ENCODE measurements around the gene PIP5K1C.
"Not testable (repeated sequence)": the region's sequence is repeated elsewhere in the genome, so short reads cannot be mapped to it uniquely, and the experiment has no call there.

PIP5K1C gene

DNA sequence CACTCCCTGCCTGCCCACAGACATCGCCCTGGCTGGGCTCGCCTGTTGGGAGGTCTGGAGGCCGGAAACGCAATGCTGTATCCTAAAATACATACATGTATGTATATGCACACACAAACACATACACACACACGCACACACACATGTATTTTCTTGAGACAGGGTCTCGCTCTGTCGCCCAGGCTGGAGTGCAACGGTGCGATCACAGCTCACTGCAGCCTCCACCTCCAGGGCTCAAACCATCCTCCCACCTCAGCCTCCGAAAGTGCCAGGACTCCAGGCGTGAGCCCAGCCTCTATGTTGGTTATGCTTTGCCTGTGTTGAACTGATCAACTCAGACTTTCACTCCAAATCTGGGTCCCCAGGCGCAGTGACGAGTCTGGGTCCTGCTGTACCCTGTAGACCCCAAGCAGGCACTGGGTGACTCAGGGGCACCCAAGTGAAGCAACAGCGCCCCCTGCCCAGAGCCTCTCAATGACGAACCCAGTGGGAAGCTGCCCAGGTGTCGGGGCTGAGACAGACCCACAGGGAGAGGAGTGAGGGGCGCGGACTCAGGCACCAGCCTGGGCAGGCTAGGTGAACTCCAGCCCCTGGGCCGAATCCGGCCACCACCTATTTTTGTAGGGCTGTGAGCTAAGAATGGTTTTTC is 46.3 kb downstream of the PIP5K1C start:
- DNase-seq (ENCODE audit: low read depth) = no peak
- TF ChIP-seq, protein P1, sequence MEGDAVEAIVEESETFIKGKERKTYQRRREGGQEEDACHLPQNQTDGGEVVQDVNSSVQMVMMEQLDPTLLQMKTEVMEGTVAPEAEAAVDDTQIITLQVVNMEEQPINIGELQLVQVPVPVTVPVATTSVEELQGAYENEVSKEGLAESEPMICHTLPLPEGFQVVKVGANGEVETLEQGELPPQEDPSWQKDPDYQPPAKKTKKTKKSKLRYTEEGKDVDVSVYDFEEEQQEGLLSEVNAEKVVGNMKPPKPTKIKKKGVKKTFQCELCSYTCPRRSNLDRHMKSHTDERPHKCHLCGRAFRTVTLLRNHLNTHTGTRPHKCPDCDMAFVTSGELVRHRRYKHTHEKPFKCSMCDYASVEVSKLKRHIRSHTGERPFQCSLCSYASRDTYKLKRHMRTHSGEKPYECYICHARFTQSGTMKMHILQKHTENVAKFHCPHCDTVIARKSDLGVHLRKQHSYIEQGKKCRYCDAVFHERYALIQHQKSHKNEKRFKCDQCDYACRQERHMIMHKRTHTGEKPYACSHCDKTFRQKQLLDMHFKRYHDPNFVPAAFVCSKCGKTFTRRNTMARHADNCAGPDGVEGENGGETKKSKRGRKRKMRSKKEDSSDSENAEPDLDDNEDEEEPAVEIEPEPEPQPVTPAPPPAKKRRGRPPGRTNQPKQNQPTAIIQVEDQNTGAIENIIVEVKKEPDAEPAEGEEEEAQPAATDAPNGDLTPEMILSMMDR (conservative IDR thresholded peaks at IDR 0.05; ENCODE audit: low read depth, low read length) = peak; percentile 43
- H3K4me3 ChIP-seq (ENCODE audit: low read length) = no peak overlapping the region

DNA sequence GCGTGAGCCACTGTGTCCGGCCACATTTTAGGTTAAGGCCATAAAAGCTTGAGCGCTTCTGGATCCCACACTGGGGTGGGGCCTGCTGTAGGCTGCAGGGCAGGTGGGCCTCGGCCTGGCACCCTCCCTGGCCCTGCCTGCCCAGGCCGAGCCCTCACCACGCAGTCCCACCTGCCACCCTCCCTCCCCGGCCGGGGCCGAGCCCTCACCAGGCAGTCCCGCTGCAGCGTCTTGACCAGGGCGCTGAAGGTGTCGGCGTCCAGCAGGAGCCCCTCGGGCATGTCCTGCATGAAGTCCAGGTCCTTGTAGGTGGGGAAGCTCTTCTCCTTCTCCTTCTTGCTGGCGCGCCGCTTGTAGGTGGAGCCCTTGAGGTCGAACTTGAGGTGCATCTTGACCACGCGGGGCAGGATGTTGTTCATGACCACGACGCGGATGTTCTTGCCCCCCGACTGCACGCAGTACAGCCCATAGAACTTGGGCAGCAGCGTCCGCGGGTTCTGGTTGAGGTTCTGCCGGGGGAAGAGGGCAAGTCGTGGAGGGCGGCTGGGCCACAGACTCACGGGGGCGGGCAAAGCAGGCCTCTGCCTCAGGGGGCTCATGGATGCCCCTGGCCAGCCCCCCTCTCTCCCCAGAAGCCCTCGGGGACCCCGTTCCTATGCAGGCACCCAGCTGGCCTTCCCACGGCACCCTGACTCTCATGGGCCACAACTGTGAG is 47.0 kb downstream of the PIP5K1C start:
- TF ChIP-seq, protein P1 (conservative IDR thresholded peaks at IDR 0.05; ENCODE audit: low read depth, low read length) = no peak
- H3K4me3 ChIP-seq (ENCODE audit: low read length) = no peak overlapping the region
- no peak for DNase-seq (ENCODE audit: low read depth)

DNA sequence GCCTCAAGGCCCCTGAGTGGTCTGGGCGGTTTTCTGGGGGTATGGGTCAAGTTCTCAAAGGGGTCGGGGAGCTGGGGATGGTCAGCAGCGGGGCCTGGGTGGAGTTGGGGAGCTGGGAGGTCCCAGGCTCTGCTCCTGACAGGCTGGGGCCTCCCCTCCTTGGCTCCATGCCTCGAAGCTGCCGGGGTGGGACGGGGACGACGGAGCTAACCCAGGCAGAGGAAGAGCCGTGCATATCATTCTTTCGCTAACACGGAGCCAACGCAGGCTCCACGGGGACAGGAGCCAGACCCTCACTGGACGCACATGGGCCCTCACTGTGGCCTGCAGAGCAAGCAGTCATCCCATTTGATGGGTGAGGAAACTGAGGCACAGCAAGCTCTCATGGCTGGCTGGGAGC is 47.8 kb downstream of the PIP5K1C start:
- no peak for DNase-seq (ENCODE audit: low read depth)
- TF ChIP-seq, protein P1 (conservative IDR thresholded peaks at IDR 0.05; ENCODE audit: low read depth, low read length) = no peak
- no peak overlapping the region for H3K4me3 ChIP-seq (ENCODE audit: low read length)

DNA sequence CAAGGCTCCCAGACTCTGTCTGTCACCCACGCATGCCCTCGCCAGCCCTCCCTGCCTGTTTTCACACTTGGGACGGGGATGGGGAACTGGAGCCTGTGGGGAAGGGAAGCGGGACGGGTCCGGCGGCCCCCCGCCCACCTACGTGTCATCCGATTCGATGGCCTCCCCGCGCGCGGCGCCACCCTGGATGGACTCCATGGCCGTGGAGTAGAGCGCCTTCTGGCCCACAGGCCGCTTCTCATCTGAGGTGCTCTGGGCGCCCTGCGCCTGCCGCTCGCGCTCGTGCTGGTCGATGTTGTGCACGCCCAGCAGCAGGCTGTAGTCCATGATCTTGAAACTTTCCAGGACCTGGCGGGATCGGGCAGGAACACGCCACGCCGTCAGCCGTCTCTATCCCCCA is 48.6 kb downstream of the PIP5K1C start:
- no peak for DNase-seq (ENCODE audit: low read depth)
- TF ChIP-seq, protein P1 (conservative IDR thresholded peaks at IDR 0.05; ENCODE audit: low read depth, low read length) = no peak
- H3K4me3 ChIP-seq (ENCODE audit: low read length) = no peak overlapping the region

DNA sequence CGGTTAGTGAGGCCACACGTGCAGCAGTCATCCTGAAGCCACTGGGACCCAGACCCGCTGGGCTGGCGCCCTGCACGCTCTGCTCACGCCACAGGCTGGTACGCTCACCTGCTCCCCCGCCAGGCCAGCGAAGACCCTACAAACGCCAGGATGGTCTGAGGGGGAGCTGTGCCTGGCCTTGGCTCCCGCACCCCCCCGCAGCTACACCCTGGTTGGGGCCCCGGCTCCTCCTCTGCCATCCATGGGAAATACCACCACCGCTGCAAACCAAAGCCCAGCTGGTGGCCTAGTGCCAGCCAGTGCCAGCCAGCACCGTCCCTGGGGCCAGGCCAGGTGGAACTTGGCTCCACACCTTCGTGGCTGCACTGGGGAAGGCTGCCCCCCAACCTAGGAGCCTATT is 50.4 kb downstream of the PIP5K1C start:
- H3K4me3 ChIP-seq (ENCODE audit: low read length) = no peak overlapping the region
- TF ChIP-seq, protein P1 (conservative IDR thresholded peaks at IDR 0.05; ENCODE audit: low read depth, low read length) = no peak

DNA sequence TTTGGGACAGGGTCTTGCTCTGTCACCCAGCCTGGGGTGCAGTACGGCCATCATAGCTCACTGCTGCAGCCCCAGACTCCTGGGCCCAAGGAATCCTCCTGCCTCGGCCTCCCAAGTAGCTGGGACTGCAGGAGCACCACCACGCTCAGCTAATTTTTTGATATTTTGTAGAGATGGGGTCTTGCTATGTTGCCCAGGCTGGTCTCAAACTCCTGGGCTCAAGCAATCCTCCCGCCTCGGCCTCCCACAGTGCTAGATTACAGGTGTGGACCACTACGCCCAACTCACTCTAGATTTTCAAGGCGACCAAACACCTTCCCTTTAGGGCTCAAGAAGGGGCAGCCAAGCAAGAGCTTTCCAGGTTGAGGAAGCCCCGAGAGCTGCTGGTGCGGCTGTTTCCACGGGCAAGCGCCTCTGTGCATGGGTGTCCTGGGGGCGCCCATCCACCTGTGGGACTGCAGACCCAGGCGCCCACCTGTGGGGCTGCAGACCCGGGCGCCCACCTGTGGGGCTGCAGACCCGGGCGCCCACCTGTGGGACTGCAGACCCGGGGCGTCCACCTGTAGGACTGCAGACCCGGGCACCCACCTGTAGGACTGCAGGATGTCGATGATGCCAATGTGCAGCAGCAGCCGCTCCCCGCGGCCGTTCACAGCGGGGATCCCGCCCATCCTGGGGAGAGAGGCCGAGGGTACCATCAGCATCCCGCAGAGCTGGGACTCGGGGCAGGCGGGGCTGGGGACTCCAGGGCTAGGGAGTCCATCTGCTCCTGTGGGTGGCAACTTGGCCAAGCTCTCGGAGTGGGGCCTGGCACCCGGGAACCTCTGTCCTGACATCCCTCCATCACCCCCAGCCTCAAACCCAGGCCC is 52.0 kb downstream of the PIP5K1C start:
- H3K4me3 ChIP-seq (ENCODE audit: low read length) = no peak overlapping the region
- TF ChIP-seq, protein P1 (conservative IDR thresholded peaks at IDR 0.05; ENCODE audit: low read depth, low read length) = no peak

More for the DNA sequence above, 50.4 kb downstream of the PIP5K1C start:
- no peak for DNase-seq (ENCODE audit: low read depth)

DNA sequence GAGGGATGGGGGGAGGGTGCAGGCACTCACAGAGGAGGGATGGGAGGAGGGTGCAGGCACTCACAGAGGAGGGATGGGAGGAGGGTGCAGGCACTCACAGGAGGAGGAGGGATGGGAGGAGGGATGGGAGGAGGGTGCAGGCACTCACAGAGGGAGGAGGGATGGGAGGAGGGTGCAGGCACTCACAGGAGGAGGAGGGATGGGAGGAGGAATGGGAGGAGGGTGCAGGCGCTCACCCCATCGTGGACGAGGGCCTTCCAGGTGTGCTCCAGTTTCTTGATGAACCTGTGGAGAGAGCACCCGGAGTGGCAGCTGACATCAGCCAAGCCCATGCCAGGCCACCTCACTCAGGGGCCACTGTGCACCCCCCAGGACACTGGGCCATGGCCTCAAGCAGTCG is 53.2 kb downstream of the PIP5K1C start:
- H3K4me3 ChIP-seq (ENCODE audit: low read length); DNase-seq (ENCODE audit: low read depth): not testable (repeated sequence)

More for the DNA sequence above, 52.0 kb downstream of the PIP5K1C start:
- DNase-seq (ENCODE audit: low read depth) = no peak

Measured in retinal pigment epithelial cell (primary cell).